ENCODE measurements around the gene ARL8A.

DNA sequence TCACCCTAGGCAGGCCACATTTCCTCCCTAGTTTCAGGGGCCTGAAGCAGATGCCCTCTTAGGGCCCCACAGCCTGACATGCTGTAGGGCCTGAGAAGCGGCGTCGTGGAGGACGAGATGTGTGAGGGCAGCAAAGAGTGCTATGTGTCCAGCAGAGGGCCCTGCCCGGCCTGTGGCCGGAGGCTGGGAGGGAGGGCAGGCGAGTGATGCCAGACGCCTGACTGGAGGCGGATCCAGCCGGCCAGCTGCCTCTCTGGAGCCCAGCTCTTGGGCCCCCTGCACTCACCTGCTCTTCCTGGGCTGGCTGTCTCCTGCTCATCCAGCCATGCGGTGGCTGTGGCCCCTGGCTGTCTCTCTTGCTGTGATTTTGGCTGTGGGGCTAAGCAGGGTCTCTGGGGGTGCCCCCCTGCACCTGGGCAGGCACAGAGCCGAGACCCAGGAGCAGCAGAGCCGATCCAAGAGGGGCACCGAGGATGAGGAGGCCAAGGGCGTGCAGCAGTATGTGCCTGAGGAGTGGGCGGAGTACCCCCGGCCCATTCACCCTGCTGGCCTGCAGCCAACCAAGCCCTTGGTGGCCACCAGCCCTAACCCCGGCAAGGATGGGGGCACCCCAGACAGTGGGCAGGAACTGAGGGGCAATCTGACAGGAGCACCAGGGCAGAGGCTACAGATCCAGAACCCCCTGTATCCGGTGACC, 21.8 kb downstream of the ARL8A start, which contains the start of gene GPR37L1:
- no peak for TF ChIP-seq GABPA (IDR thresholded peaks at IDR 0.05 in 1 of 2, conservative IDR thresholded peaks at IDR 0.05 in 1 of 2)
- TF ChIP-seq, protein P1, sequence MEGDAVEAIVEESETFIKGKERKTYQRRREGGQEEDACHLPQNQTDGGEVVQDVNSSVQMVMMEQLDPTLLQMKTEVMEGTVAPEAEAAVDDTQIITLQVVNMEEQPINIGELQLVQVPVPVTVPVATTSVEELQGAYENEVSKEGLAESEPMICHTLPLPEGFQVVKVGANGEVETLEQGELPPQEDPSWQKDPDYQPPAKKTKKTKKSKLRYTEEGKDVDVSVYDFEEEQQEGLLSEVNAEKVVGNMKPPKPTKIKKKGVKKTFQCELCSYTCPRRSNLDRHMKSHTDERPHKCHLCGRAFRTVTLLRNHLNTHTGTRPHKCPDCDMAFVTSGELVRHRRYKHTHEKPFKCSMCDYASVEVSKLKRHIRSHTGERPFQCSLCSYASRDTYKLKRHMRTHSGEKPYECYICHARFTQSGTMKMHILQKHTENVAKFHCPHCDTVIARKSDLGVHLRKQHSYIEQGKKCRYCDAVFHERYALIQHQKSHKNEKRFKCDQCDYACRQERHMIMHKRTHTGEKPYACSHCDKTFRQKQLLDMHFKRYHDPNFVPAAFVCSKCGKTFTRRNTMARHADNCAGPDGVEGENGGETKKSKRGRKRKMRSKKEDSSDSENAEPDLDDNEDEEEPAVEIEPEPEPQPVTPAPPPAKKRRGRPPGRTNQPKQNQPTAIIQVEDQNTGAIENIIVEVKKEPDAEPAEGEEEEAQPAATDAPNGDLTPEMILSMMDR (IDR thresholded peaks at IDR 0.05; ENCODE audit: low read depth, low read length, missing input control), result peak; percentile 54
- TF ChIP-seq, protein P2, sequence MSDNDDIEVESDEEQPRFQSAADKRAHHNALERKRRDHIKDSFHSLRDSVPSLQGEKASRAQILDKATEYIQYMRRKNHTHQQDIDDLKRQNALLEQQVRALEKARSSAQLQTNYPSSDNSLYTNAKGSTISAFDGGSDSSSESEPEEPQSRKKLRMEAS (IDR thresholded peaks at IDR 0.05), result no peak
